Measurements from ENCODE around the gene SPATA25. TPM values are rescaled to one million over a fixed set of nuclear protein-coding genes. Genes with fewer than 3 reads are reported as not detected.
"Not testable (repeated sequence)": the region's sequence is repeated elsewhere in the genome, so short reads cannot be mapped to it uniquely, and the experiment has no call there.

Gene SPATA25
- total and polyA plus RNA-seq, 9 donors: 4.1 to 9.3 (median 5.3) TPM

DNA sequence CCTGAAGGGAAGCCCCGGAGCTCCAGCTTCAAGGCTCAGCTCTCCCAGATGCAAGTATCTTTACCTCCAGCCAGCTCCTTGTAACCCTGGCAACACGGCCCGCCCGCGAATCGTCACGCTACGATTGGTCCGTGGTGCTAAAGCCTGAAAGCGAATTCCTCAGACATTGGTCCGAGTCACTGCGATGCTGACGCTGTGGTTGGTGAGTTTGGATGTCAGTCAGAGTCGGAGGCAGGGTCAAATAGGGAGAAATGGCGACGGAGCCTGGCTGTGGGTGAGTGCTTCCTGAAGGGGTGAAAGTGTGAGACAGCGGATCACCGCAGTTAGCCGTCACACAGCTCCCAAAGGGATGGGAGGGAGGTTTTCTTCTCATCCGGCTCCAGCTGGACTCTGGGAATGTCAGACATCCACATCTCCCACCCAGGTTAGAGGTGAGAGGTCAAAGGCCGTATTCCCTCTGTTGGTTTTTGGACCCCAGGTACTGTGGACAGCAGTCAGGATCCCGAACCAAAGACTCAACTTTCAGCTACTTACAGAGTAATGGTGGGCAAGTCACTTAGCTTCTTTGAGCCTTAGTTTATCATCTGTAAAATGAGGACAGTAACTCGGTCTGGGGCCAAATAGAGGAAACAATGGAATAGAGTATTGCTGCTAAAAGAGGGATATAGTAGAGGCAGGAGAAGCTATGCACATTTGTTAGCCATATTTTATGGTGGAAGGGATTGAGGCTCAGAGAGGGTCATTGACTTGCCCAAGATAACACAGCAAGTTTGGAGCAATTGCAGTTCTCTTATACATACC lies 6.2 kb downstream of the SPATA25 start, which contains the start of gene ZSWIM1:
Gene ZSWIM1 (plus strand): TSS at position 240 of the 801 bp plus-strand sequence. CDS start 1,366 bp downstream, outside the sequence.
- DNase-seq: peak; percentile 100
- peaks cover 6% of the 10 kb centered on the region for H3K4me1 ChIP-seq (ENCODE audit: control insufficient read depth, insufficient read depth, low read length)
- no peaks in the 10 kb centered on the region for H3K27me3 ChIP-seq (ENCODE audit: control insufficient read depth, insufficient read depth, low read length)
- peak within 1 kb of the TSS; percentile 88 for H3K27ac ChIP-seq (ENCODE audit: low read length)
- peak within 1 kb of the TSS; percentile 75 for H3K4me3 ChIP-seq (ENCODE audit: low read length)
- no peaks in the 10 kb centered on the region for H3K9me3 ChIP-seq (replicated peaks; ENCODE audit: control insufficient read depth, low read depth, low read length)
- peaks cover 46% of the 10 kb centered on the region for H3K36me3 ChIP-seq (ENCODE audit: control insufficient read depth, insufficient read depth, low read length)
- under 1% methylated on average over 17 of the region's 23 CpGs for WGBS (ENCODE audit: insufficient coverage)

DNA sequence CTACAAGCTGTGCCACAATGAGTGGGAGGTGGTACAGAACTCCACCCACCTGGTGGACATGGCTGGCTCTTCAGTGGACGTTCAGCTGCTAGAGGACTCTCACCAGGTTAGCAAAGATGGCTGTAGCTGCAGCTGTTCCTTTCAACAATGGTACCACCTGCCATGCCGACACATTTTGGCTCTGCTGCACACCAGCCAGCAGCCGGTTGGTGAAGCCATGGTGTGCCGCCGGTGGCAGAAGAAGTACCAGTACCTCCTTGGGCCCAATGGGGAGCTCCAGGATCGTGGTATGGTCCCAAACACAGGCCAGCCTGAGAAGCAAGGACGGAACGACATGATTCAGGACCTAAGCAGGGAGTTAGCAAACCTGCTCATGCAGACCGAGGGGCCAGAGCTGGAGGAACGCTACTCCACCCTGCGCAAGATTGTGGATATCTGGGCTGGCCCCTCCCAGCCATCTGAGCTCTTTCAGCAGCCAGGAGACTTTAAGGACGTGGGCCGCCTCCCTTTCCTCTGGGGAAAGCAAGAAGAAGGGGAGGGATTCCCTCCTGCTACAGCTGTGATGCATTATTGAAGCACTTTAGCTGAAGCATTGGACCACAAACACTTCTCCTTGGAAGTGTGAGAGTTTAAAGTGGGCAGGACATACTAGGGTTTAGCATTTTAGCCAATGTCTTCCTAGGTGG lies 9.2 kb downstream of the SPATA25 start:
- peaks cover 3% of the 10 kb centered on the region for H3K4me1 ChIP-seq (ENCODE audit: control insufficient read depth, insufficient read depth, low read length)
- H3K9me3 ChIP-seq (replicated peaks; ENCODE audit: control insufficient read depth, low read depth, low read length): no peaks in the 10 kb centered on the region
- WGBS (ENCODE audit: insufficient coverage): 82% methylated on average over 11 of the region's 13 CpGs
- H3K27ac ChIP-seq (ENCODE audit: low read length): no peak overlapping the region
- H3K4me3 ChIP-seq (ENCODE audit: low read length): no peak overlapping the region
- peak; percentile 84 for DNase-seq
- no peaks in the 10 kb centered on the region for H3K27me3 ChIP-seq (ENCODE audit: control insufficient read depth, insufficient read depth, low read length)
- H3K36me3 ChIP-seq (ENCODE audit: control insufficient read depth, insufficient read depth, low read length): peaks cover 28% of the 10 kb centered on the region

DNA sequence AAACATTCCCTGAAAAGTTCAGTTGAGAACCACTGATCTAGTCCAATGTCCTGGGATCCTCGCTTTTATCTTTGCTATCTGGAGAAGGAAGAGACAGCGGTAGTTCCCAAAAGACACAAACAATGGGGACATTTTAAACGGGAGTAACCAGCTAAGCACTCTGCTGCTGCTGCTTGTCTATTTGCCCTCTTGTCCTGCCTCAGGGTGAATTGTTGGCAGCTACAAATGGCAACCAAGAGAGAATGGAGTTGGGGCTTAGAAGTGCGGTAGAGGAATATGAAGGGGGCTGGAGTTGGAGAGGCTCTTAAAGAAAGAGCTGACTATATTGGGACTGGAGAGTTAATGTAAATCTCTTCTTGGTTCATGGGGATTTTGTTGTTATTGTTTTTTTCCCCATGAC lies 12.8 kb downstream of the SPATA25 start:
- no peak for DNase-seq
- H3K9me3 ChIP-seq (replicated peaks; ENCODE audit: control insufficient read depth, low read depth, low read length): no peaks in the 10 kb centered on the region
- H3K27ac ChIP-seq (ENCODE audit: low read length): no peak overlapping the region
- peaks cover 23% of the 10 kb centered on the region for H3K36me3 ChIP-seq (ENCODE audit: control insufficient read depth, insufficient read depth, low read length)
- H3K4me1 ChIP-seq (ENCODE audit: control insufficient read depth, insufficient read depth, low read length): no peaks in the 10 kb centered on the region
- WGBS (ENCODE audit: insufficient coverage): 78% methylated on average over 3 of the region's 4 CpGs
- no peaks in the 10 kb centered on the region for H3K27me3 ChIP-seq (ENCODE audit: control insufficient read depth, insufficient read depth, low read length)
- H3K4me3 ChIP-seq (ENCODE audit: low read length): no peak overlapping the region

DNA sequence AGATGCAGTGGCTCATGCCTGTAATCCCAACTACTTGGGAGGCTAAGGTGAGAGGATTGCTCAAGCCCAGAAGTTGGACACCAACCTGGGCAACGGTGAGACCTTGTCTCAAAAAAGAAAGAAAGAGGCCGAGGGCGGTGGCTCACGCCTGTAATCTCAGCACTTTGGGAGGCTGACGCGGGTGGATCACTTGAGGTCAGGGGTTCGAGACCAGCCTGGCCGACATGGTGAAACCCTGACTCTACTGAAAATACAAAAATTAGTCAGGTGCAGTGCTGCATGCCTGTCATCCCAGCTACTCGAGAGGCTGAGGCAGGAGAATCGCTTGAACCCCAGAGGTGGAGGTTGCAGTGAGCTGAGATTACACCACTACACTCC lies 13.3 kb downstream of the SPATA25 start:
- not testable (repeated sequence) for H3K4me1 ChIP-seq (ENCODE audit: control insufficient read depth, insufficient read depth, low read length); H3K9me3 ChIP-seq (replicated peaks; ENCODE audit: control insufficient read depth, low read depth, low read length); H3K27ac ChIP-seq (ENCODE audit: low read length); DNase-seq; H3K27me3 ChIP-seq (ENCODE audit: control insufficient read depth, insufficient read depth, low read length); H3K4me3 ChIP-seq (ENCODE audit: low read length)
- WGBS (ENCODE audit: insufficient coverage): 93% methylated on average over 8 of the region's 10 CpGs
- H3K36me3 ChIP-seq (ENCODE audit: control insufficient read depth, insufficient read depth, low read length): peaks cover 23% of the 10 kb centered on the region

DNA sequence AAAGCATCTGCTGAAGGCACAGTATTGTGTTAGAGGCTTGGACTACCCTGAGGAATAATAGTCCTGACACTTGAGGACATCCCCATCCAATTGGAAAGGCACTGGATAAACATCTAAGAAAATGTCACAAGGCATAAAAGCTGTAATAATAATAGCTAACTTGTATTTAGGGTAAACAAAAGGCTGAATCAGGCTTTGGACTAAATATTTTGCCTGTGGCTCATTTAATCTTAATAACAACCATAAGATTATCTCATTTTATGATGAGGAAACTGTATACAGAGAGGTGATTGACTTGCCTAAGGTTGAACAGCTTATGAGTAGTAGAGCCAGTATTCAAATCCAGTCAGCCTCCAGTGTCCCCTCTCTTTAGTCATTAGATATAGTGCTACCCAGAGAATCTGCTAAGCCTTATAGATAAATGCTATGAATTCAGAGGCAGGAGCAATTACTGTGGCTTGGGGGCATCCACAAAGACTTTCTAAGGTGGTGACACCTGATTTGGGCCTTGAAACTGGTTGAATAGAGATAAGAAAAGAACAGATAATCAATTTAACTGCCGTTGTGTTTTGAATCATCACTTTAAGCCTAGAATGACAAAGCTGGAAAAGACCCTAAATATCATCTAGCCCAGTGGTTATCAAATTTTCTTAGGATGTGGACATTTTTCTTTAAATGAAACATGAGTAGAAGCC lies 13.9 kb downstream of the SPATA25 start:
- H3K4me3 ChIP-seq (ENCODE audit: low read length): no peak overlapping the region
- peaks cover 23% of the 10 kb centered on the region for H3K36me3 ChIP-seq (ENCODE audit: control insufficient read depth, insufficient read depth, low read length)
- H3K9me3 ChIP-seq (replicated peaks; ENCODE audit: control insufficient read depth, low read depth, low read length): no peaks in the 10 kb centered on the region
- H3K27ac ChIP-seq (ENCODE audit: low read length): no peak overlapping the region
- DNase-seq: no peak
- no peaks in the 10 kb centered on the region for H3K27me3 ChIP-seq (ENCODE audit: control insufficient read depth, insufficient read depth, low read length)
- WGBS (ENCODE audit: insufficient coverage): no CpG with 5 or more reads among the region's 1 CpG
- H3K4me1 ChIP-seq (ENCODE audit: control insufficient read depth, insufficient read depth, low read length): no peaks in the 10 kb centered on the region

DNA sequence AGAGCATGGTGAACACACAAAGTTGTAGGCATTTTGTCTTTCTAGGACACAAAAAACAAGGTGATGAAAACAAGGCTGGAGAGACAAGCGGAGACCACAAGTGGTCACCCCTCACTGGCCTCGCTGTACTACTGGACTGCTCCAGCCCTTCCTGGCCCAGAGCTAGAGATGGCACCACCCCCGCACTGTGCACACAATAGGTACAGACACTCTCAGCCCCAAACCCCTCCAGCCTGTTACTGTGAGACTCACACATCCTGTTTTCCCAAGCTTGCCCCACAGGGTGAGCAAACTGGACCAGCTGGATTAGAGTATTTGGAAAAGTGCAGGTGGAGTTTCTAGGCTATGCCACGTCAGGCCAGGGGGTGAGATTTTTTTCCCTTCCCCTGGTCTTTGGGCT lies 14.8 kb downstream of the SPATA25 start:
- Histone ChIP-seq H3K9me3 (replicated peaks; ENCODE audit: control insufficient read depth, low read depth, low read length) (no peaks in the 10 kb centered on the region), H3K27me3 (ENCODE audit: control insufficient read depth, insufficient read depth, low read length) (no peaks in the 10 kb centered on the region), H3K4me1 (ENCODE audit: control insufficient read depth, insufficient read depth, low read length) (no peaks in the 10 kb centered on the region), H3K27ac (ENCODE audit: low read length) (no peak overlapping the region), H3K4me3 (ENCODE audit: low read length) (no peak overlapping the region), H3K36me3 (ENCODE audit: control insufficient read depth, insufficient read depth, low read length) (peaks cover 15% of the 10 kb centered on the region)
- DNase-seq: no peak
- 100% methylated on average over 1 of the region's 4 CpGs for WGBS (ENCODE audit: insufficient coverage)

DNA sequence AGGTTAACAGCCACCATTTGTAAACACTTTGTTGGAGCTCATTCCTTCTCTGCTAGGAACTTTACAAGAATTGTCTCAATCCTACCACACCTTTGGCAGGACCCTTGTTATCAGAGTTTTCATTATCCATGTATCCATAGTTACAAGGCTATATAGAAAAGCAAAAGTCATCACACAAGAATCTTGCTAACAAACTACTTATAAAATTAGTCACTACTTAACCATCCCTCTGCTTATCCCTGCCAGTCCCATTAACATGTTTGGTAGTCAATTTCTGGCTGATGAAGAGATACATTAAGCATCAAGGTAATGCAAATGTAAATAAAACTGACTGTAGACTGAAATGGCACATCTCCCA lies 19.6 kb downstream of the SPATA25 start:
- Histone ChIP-seq H3K27me3 (ENCODE audit: control insufficient read depth, insufficient read depth, low read length) (no peaks in the 10 kb centered on the region), H3K9me3 (replicated peaks; ENCODE audit: control insufficient read depth, low read depth, low read length) (no peaks in the 10 kb centered on the region), H3K4me1 (ENCODE audit: control insufficient read depth, insufficient read depth, low read length) (no peaks in the 10 kb centered on the region), H3K36me3 (ENCODE audit: control insufficient read depth, insufficient read depth, low read length) (peaks cover 3% of the 10 kb centered on the region), H3K27ac (ENCODE audit: low read length) (no peak overlapping the region), H3K4me3 (ENCODE audit: low read length) (no peak overlapping the region)
- DNase-seq: no peak

DNA sequence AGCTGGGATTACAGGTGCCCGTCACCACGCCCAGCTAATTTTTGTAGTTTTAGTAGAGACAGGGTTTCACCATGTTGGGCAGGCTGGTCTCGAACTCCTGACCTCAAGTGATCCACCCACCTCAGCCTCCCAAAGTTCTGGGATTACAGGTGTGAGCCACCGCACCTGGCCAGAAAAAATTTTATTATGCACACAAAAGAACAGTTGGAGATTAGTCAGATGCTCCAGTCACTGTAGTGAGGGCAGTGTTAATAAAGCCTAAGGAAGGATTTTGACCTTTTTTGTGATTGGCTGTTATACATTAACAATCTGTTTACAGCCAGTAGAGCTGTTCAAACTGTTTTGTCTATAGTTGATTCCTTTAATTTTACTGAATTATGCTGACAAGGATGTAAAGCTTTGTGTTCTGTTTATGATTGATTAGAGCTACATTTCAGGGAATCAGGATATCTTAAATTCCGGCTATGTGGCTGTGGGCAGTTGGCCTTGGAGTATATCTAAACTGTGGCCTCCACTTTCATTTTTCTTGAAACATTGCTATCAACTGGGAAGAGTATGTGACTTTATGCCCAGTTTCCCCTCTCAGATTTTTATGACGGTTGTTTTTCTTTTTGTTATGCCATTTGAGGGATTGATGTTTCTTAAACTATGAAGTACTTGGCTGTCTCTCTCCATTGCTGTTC lies 20.1 kb downstream of the SPATA25 start:
- no CpG with 5 or more reads among the region's 6 CpGs for WGBS (ENCODE audit: insufficient coverage)
- Histone ChIP-seq H3K4me1 (ENCODE audit: control insufficient read depth, insufficient read depth, low read length) (no peaks in the 10 kb centered on the region), H3K36me3 (ENCODE audit: control insufficient read depth, insufficient read depth, low read length) (no peaks in the 10 kb centered on the region), H3K9me3 (replicated peaks; ENCODE audit: control insufficient read depth, low read depth, low read length) (no peaks in the 10 kb centered on the region), H3K27me3 (ENCODE audit: control insufficient read depth, insufficient read depth, low read length) (no peaks in the 10 kb centered on the region), H3K4me3 (ENCODE audit: low read length) (no peak overlapping the region), H3K27ac (ENCODE audit: low read length) (no peak overlapping the region)
- no peak for DNase-seq

DNA sequence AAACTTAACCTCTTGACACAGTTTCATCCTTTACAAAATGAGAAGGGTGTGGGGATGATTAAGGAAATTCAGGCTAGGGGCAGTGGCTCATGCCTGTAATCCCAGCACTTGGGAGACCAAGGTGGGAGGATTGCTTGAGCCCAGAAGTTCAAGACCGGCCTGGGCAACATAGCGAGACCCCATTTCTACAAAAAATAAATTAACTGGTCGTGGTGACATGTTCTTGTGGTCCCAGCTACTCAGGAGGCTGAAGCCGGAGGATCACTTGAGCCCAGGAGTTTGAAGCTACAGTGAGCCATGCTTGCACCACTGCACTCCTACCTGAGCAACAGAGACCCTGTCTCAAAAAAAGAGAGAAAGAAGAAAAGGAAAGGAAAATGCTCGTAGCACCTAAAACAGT lies 21.0 kb downstream of the SPATA25 start:
- no peak overlapping the region for H3K4me3 ChIP-seq (ENCODE audit: low read length)
- DNase-seq: no peak
- no peaks in the 10 kb centered on the region for H3K4me1 ChIP-seq (ENCODE audit: control insufficient read depth, insufficient read depth, low read length)
- no peaks in the 10 kb centered on the region for H3K36me3 ChIP-seq (ENCODE audit: control insufficient read depth, insufficient read depth, low read length)
- 100% methylated on average over 2 of the region's 5 CpGs for WGBS (ENCODE audit: insufficient coverage)
- no peaks in the 10 kb centered on the region for H3K27me3 ChIP-seq (ENCODE audit: control insufficient read depth, insufficient read depth, low read length)
- no peak overlapping the region for H3K27ac ChIP-seq (ENCODE audit: low read length)
- H3K9me3 ChIP-seq (replicated peaks; ENCODE audit: control insufficient read depth, low read depth, low read length): no peaks in the 10 kb centered on the region
